Neural cell (in vitro differentiated cells): ENCODE results near the gene MARK3. TPM values are rescaled to one million over a fixed set of nuclear protein-coding genes. Genes with fewer than 3 reads are reported as not detected.

Source experiments
- H2AFZ ChIP-seq: fragments of 200-600, 300-800 bp; sonication (generic), shearing (Covaris generic); 2 replicates; pipeline ENCODE4 v1.6.0; 2014; ENCODE audit warnings: low read depth, mild to moderate bottlenecking, antibody characterized with exemption, low read length, moderate library complexity
- H3F3A ChIP-seq: fragments of 200-600 bp; shearing (Covaris generic); 2 replicates; pipeline ENCODE4 v1.6.1; 2016; ENCODE audit warnings: mild to moderate bottlenecking, moderate library complexity, mixed read lengths, antibody characterized with exemption, low read length; ENCODE audit not compliant: insufficient read depth, poor library complexity, severe bottlenecking
- H3K27ac ChIP-seq: fragments of 200-600, 300-800 bp; sonication (generic), shearing (Covaris generic); 2 replicates; pipeline ENCODE4 v1.5.1; 2014; ENCODE audit warnings: mild to moderate bottlenecking, low read length, moderate library complexity
- H3K27me3 ChIP-seq: fragments of 300-800, 200-600 bp; sonication (generic), shearing (Covaris generic); 2 replicates; pipeline ENCODE4 v1.6.0; 2014; ENCODE audit warnings: mild to moderate bottlenecking, low read depth, low read length, moderate library complexity; ENCODE audit not compliant: insufficient read depth
- H3K36me3 ChIP-seq: fragments of 300-800, 200-600 bp; sonication (generic), shearing (Covaris generic); 2 replicates; pipeline ENCODE4 v1.5.1; 2014; ENCODE audit warnings: mild to moderate bottlenecking, antibody characterized with exemption, low read length, moderate library complexity; ENCODE audit not compliant: insufficient read depth
- H3K4me2 ChIP-seq: fragments of 300-800, 200-600 bp; sonication (generic), shearing (Covaris generic); 2 replicates; pipeline ENCODE4 v1.6.0; 2014; ENCODE audit warnings: mild to moderate bottlenecking, low read length
- H3K4me3 ChIP-seq: fragments of 300-800, 200-600 bp; sonication (generic), shearing (Covaris generic); 2 replicates; pipeline ENCODE4 v1.5.1; 2014; ENCODE audit warnings: mild to moderate bottlenecking, low read length, moderate library complexity
- H3K79me2 ChIP-seq: fragments of 200-600 bp; shearing (Covaris generic); replicated peaks from 2 replicates; pipeline ENCODE4 v1.6.0; 2014; ENCODE audit warnings: mild to moderate bottlenecking, low read length, moderate library complexity; ENCODE audit not compliant: insufficient read depth
- H3K9ac ChIP-seq: fragments of 300-800, 200-600 bp; sonication (generic), shearing (Covaris generic); 2 replicates; pipeline ENCODE4 v1.6.1; 2016; ENCODE audit warnings: mild to moderate bottlenecking, low read length, mixed read lengths
- H3K9me2 ChIP-seq: fragments of 200-600 bp; shearing (Covaris generic); 2 replicates; pipeline ENCODE4 v1.6.1; 2016; ENCODE audit warnings: mild to moderate bottlenecking, low read length, mixed read lengths; ENCODE audit not compliant: insufficient read depth
- H3K9me3 ChIP-seq: fragments of 200-600, 300-800 bp; sonication (generic), shearing (Covaris generic); 2 replicates; pipeline ENCODE4 v1.6.1; 2016; ENCODE audit warnings: mild to moderate bottlenecking, mixed run types, low read length, moderate library complexity, mixed read lengths
- H4K20me1 ChIP-seq: fragments of 200-600 bp; shearing (Covaris generic); 2 replicates; pipeline ENCODE4 v1.6.1; 2016; ENCODE audit warnings: mild to moderate bottlenecking, mixed run types; ENCODE audit not compliant: insufficient read depth
- CTCF ChIP-seq: fragments of 450-650 bp; IDR thresholded peaks from 2 replicates; pipeline ENCODE4 v1.5.1; 2014; ENCODE audit warnings: antibody characterized with exemption, mild to moderate bottlenecking, moderate library complexity; ENCODE audit not compliant: poor library complexity, severe bottlenecking
- EP300 ChIP-seq: fragments of 450-650 bp; conservative IDR thresholded peaks from 2 replicates; pipeline ENCODE4 v1.6.1; 2014; ENCODE audit warnings: antibody characterized with exemption, mild to moderate bottlenecking, moderate library complexity; ENCODE audit not compliant: poor library complexity, severe bottlenecking
- EZH2 ChIP-seq: fragments of 200-600, 300-800 bp; shearing (Covaris generic), sonication (generic); IDR thresholded peaks from 2 replicates; pipeline ENCODE4 v1.6.1; 2014; ENCODE audit warnings: antibody characterized with exemption, low read length, borderline replicate concordance, mild to moderate bottlenecking; ENCODE audit not compliant: insufficient read depth, poor library complexity, severe bottlenecking
- MXI1 ChIP-seq: fragments of 450-650 bp; conservative IDR thresholded peaks from 2 replicates; pipeline ENCODE4 v1.6.1; 2014; ENCODE audit warnings: antibody characterized with exemption, mild to moderate bottlenecking; ENCODE audit not compliant: poor library complexity, severe bottlenecking
- POLR2AphosphoS5 ChIP-seq: IDR thresholded peaks from 2 replicates; pipeline ENCODE4 v1.6.1; 2012
- RAD21 ChIP-seq: fragments of 450-650 bp; conservative IDR thresholded peaks from 2 replicates; pipeline ENCODE4 v1.6.1; 2014; ENCODE audit warnings: antibody characterized with exemption, mild to moderate bottlenecking, moderate library complexity
- REST ChIP-seq: IDR thresholded peaks from 2 replicates; pipeline ENCODE4 v1.6.1; 2012; ENCODE audit warnings: borderline replicate concordance
- SMC3 ChIP-seq: fragments of 450-650 bp; conservative IDR thresholded peaks from 2 replicates; pipeline ENCODE4 v1.6.1; 2014; ENCODE audit warnings: antibody characterized with exemption, mild to moderate bottlenecking, moderate library complexity; ENCODE audit not compliant: poor library complexity
- TAF1 ChIP-seq: IDR thresholded peaks from 2 replicates; pipeline ENCODE4 v1.6.1; 2012; ENCODE audit warnings: low read depth
- polyA plus RNA-seq: library from polyadenylated mRNA; depleted of rRNA; stranded (reverse); fragments of >200 nt; gene quantifications from 2 replicates; pipeline ENCODE4 v1.2.3, GENCODE V29; 2014

The MARK3 gene
- polyA plus RNA-seq, 1 donor from 2014 or later: 158 TPM

DNA sequence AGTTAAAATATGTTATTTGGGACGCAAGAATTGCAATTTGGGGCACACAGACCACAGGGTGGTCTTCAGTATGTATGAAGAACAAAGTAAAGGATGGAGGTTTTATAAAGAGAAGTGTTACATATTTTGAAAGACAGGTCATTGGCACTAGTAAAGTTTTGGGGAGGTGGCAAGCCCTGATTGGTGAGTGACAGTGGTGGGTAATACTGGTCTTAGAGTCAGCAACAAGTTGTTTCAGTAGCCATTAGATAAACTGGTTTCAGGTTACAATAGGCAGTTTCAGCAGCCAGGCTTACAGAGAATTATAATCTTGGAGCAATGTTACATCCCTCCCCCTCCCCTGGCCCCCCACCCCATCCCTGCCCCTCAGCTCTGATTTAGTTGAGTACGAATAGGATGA lies 17.5 kb downstream of the MARK3 start:
- H3K27me3 ChIP-seq: no peaks in the 10 kb centered on the region
- no peaks in the 10 kb centered on the region for H4K20me1 ChIP-seq
- H3K79me2 ChIP-seq: peaks cover 56% of the 10 kb centered on the region
- no peaks in the 10 kb centered on the region for H3F3A ChIP-seq
- H3K9ac ChIP-seq: no peak overlapping the region
- no peak overlapping the region for H3K4me3 ChIP-seq
- H3K9me3 ChIP-seq: no peaks in the 10 kb centered on the region
- no peak overlapping the region for H3K27ac ChIP-seq
- no peaks in the 10 kb centered on the region for H3K9me2 ChIP-seq
- no peaks in the 10 kb centered on the region for H3K36me3 ChIP-seq
- H2AFZ ChIP-seq: no peak overlapping the region
- TF ChIP-seq SMC3 (no peak), EZH2 (no peak), EP300 (no peak), REST (no peak), POLR2AphosphoS5 (no peak), RAD21 (no peak), TAF1 (no peak), MXI1 (no peak), CTCF (no peak)
- no peak overlapping the region for H3K4me2 ChIP-seq

- Histone ChIP-seq H3K9ac (no peak overlapping the region), H3K4me2 (no peak overlapping the region), H3K9me2 (no peaks in the 10 kb centered on the region), H3K4me3 (no peak overlapping the region), H3K36me3 (no peaks in the 10 kb centered on the region), H3K27me3 (no peaks in the 10 kb centered on the region), H3F3A (no peaks in the 10 kb centered on the region), H3K79me2 (peaks cover 41% of the 10 kb centered on the region), H3K9me3 (no peaks in the 10 kb centered on the region), H3K27ac (no peak overlapping the region), H2AFZ (no peak overlapping the region), H4K20me1 (no peaks in the 10 kb centered on the region)
- TF ChIP-seq MXI1: no peak
- no peak for TF ChIP-seq TAF1
- no peak for TF ChIP-seq REST
Measured at GRCh38 chr14:103404032-103404918, 19.1 kb downstream of the MARK3 start.
